NCI-H146 (cell line): ENCODE data around the gene COPG2.
A peak's percentile ranks its signal among the peaks of the same experiment; 100 is the strongest.
"Not testable (repeated sequence)": the region's sequence is repeated elsewhere in the genome, so short reads cannot be mapped to it uniquely, and the experiment has no call there.

Experiments used
- DNase-seq: peaks from one replicate; lab custom pipeline; 2025; lab: John Stamatoyannopoulos, UW

The COPG2 gene

GRCh38 chr7:130668258-130669084, at the start of gene COPG2:
Gene COPG2, minus strand, starts transcription at chr7:130668748. Its CDS starts 80 bp downstream, at chr7:130668668.
- peak; percentile 86 for DNase-seq

- DNase-seq: no peak
Measured at GRCh38 chr7:130712416-130712815, 43.9 kb upstream of the COPG2 start.

- DNase-seq: no peak
Measured at GRCh38 chr7:130708766-130709165, 40.2 kb upstream of the COPG2 start.

- DNase-seq: no peak
Measured at GRCh38 chr7:130708001-130708400, 39.5 kb upstream of the COPG2 start.

GRCh38 chr7:130703851-130704250, 35.3 kb upstream of the COPG2 start:
- no peak for DNase-seq

GRCh38 chr7:130701650-130702049, 33.1 kb upstream of the COPG2 start:
- no peak for DNase-seq

- no peak for DNase-seq
Measured at GRCh38 chr7:130700760-130701159, 32.2 kb upstream of the COPG2 start.

- DNase-seq: no peak
Measured at GRCh38 chr7:130699686-130700085, 31.1 kb upstream of the COPG2 start.

GRCh38 chr7:130697820-130698219, 29.3 kb upstream of the COPG2 start:
- no peak for DNase-seq

- DNase-seq: peak; percentile 6
Measured at GRCh38 chr7:130695840-130696239, 27.3 kb upstream of the COPG2 start.

GRCh38 chr7:130692396-130692795, 23.8 kb upstream of the COPG2 start:
- not testable (repeated sequence) for DNase-seq

GRCh38 chr7:130689683-130690082, 21.1 kb upstream of the COPG2 start:
- DNase-seq: no peak

GRCh38 chr7:130683026-130683425, 14.5 kb upstream of the COPG2 start:
- no peak for DNase-seq

- no peak for DNase-seq
Measured at GRCh38 chr7:130674456-130674855, 5.9 kb upstream of the COPG2 start.

GRCh38 chr7:130673066-130673465, 4.5 kb upstream of the COPG2 start:
- DNase-seq: no peak

- no peak for DNase-seq
Measured at GRCh38 chr7:130672146-130672545, 3.6 kb upstream of the COPG2 start.

GRCh38 chr7:130669085-130669700, 645 bp upstream of the COPG2 start:
- DNase-seq: no peak

GRCh38 chr7:130667593-130668257, 823 bp downstream of the COPG2 start:
- peak; percentile 35 for DNase-seq

- DNase-seq: no peak
Measured at GRCh38 chr7:130662426-130662825, 6.1 kb downstream of the COPG2 start.

- DNase-seq: no peak
Measured at GRCh38 chr7:130655286-130655685, 13.3 kb downstream of the COPG2 start.

- no peak for DNase-seq
Measured at GRCh38 chr7:130654850-130655249, 13.7 kb downstream of the COPG2 start.

GRCh38 chr7:130650611-130651120, 17.9 kb downstream of the COPG2 start:
- no peak for DNase-seq
